SW480 (cell line): ENCODE data around the gene PTPN14.

ENCODE experiments used
- DNase-seq: peaks from one replicate; pipeline ENCODE4 v3.0.0-alpha.2; 2016; ENCODE audit warnings: low spot score

PTPN14 gene

DNA sequence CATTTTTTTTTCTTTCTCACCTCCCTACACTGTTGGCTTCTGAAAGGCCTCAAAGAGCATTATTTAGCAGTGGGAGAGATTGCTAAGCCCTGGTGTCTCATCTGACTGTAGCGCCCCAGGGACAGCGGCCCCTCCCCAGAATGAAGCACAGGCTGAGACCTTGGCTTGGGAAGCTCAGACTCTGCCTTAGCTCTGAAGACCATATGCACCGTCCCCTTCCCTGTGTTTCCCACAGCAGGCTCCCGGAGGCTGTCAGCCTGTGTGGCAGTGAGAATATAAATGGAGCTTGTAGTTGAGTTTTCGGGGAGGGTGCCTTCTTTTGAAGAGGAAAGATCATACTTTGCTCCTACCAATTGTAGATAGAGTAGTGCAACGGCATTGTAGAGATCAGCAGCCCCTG is 245.1 kb downstream of the PTPN14 start:
- no peak for DNase-seq

DNA sequence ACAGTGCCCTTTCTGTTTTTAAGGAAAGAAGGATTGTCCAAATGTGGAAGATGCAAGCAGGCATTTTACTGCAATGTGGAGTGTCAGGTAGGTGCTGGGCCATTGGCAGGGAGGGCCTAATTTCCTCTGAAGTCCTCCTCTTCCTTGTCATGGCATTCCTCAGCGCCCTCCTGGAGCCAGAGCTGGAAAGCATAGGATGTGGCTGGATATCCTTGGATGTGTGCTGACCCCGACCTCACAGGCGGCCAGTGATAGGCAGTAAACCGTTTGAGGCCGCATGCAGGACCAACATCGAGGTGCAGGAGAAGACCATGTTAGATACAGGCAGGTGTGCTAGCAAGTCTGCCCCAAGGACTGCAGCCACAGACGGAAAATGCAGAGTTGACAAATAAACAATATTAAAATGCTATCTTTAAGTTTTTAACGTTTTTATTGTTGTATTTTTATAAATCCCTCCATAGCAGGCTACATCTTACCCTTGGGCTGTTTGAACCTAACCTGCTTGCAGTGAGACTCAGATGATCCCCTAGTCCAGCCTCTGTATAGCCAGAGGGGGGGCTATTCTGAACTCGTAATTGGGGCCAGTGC is 246.1 kb downstream of the PTPN14 start:
- DNase-seq, result no peak

DNA sequence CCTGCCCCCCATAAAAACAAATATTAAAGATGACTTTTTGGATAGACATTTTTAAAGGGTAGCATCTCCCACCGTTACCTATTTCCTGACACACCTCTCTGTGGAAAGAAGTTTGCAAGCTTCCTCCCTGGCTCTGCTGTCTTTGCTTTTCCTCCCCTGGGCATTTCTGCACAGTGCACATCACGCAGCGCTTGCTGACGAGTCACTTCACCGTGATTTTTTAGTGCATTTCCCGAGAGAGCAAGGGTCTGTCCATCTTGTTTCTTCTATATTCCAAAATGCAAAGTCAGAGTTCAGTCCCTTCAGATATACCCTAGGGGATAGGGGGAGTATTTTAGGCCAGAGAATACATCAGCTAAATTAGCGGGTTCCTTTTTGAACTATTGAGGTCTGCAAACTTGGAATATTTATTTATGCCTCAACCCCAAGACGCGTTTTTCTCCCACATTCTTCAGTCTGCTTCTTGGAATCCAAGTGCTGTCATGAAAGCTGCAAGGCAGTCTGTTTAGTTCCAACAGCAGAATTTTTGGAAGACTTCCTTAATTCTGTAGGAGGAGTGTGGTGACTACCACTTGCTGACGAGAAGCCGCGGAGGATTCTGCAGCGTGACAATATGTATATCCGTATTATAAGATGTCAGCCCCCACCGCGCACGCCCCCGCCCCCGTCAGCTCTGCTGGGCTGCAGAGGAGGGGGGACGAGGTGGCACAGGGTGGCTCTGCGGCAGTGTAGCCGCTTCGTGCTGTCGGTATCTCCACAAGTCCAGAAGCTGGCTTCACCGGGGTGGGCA is 248.1 kb downstream of the PTPN14 start:
- no peak for DNase-seq

DNA sequence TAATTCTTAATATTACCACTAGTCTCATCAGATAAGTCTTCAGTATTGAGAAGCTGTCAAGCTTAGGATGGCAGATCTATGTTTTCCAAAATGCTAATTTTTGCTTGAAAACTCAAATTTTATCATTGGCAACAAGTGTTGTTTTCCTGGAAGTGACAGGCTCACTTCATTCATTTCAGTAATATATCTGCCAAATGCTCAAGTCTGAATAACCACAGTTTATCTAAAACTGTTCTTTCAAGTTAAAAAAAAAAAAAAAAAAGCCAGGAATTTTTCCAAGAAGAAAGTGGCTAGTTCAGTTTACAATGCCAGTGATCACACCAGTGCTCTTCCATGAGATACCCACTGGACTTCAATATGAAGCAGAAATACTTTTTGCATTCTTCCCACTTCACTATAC is 249.9 kb downstream of the PTPN14 start:
- DNase-seq, result no peak

DNA sequence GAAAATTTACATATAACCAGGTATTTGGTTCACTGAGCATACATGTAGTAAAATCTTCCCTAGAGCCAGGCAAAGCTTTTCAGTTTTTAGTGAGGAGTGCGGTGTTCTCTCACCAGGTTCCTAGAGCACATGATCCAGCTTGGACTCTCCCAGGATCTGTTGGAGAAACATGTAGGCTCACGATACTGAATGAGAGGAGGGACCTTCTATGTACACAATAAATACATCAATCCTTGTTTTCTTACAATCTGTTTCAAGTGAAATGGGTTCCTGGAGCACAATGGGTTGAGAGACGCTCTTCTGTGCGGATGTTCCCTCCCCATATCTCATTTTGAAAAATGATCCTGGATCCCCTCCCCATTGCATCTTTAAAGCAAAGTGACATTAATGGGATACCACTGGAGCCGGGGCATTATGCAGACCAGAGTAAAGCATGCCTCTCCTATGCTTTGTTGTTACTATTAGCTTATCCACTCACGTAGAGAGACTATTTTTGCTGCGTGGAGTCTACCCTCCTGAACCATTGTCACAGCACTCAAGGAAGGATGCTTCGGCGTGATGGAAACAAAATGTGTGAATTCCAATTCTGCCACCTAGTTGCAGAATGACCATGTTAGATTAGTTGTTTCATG is 251.1 kb downstream of the PTPN14 start:
- no peak for DNase-seq
